ENCODE measurements around the gene IL7R.
"Not testable (repeated sequence)": the region's sequence is repeated elsewhere in the genome, so short reads cannot be mapped to it uniquely, and the experiment has no call there.

- TF ChIP-seq CTCF, POLR2A (IDR thresholded peaks at IDR 0.05): not testable (repeated sequence)
Measured at GRCh38 chr5:35845508-35845907, 11.2 kb upstream of the IL7R start.

Data from ovary (tissue), 3 donors.